Measurements from ENCODE around the gene ADSS1. TPM values are rescaled to one million over a fixed set of nuclear protein-coding genes. Genes with fewer than 3 reads are reported as not detected.
A peak's percentile ranks its signal among the peaks of the same experiment; 100 is the strongest.

The ADSS1 gene
- total RNA-seq, 3 donors from 2014 or later: 2.0 to 6.0 (median 4.2) TPM

DNA sequence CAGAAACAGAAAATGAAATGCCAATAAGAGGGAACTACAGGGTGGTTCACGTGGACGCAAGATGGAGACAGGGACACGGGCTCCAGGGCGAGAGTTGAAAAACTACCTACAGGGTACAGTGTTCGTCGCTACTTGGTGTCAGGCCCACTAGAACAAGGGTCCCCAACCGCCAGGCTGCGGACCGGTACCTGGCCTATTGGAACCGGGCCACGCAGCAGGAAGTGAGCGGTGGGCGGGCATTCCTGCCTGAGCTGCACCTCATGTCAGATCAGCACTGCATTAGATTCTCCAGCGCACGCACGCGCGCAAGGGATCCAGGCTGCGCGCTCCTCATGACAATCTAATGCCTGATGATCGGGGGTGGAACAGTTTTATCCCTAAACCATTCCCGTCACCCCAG lies 19.8 kb upstream of the ADSS1 start:
- no peak for DNase-seq
- intact Hi-C loops (cut with DNase I, micrococcal nuclease): no loop called here
- Histone ChIP-seq H3K36me3 (ENCODE audit: low read depth) (no peaks in the 10 kb centered on the region), H3K4me3 (no peak overlapping the region), H3K9me3 (no peaks in the 10 kb centered on the region), H3K4me1 (ENCODE audit: low read depth) (no peaks in the 10 kb centered on the region)
- ATAC-seq: no peak
- TF ChIP-seq, protein P1, sequence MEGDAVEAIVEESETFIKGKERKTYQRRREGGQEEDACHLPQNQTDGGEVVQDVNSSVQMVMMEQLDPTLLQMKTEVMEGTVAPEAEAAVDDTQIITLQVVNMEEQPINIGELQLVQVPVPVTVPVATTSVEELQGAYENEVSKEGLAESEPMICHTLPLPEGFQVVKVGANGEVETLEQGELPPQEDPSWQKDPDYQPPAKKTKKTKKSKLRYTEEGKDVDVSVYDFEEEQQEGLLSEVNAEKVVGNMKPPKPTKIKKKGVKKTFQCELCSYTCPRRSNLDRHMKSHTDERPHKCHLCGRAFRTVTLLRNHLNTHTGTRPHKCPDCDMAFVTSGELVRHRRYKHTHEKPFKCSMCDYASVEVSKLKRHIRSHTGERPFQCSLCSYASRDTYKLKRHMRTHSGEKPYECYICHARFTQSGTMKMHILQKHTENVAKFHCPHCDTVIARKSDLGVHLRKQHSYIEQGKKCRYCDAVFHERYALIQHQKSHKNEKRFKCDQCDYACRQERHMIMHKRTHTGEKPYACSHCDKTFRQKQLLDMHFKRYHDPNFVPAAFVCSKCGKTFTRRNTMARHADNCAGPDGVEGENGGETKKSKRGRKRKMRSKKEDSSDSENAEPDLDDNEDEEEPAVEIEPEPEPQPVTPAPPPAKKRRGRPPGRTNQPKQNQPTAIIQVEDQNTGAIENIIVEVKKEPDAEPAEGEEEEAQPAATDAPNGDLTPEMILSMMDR (IDR thresholded peaks at IDR 0.05): no peak

DNA sequence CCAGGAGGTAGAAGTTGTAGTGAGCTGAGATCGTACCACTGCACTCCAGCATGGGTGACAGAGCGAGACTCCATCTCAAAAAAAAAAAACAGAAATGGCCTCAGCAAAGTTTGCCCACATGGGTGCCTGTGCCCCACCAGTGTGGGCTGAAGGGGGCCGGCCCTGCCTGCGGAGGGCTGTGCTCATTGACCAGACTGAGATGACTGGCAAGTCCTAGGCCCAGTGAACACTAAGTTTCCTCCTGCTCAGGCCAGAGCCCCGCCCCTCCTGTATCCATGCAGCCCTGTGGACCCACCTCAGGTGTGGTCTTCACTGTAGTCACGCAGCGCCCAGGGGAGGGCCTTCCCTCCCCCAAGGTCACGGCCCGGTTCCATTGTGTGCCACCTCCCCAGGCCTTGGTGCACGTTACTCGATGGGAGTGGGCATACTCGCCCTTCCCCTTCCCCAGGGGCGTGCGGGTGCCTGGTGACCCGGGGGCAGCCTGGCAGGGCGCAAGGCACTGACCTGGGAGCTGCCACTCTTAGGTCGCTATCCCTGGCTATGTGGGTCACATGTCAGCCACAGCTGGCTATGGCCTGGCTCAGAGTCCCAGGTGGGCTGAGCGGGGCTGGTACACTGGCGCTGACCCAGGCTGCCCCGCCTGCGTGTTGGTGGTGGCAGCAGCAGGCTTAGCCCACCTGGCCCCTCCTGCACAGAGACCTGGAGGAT lies 18.5 kb upstream of the ADSS1 start:
- Histone ChIP-seq H3K4me3 (no peak overlapping the region), H3K4me1 (ENCODE audit: low read depth) (no peaks in the 10 kb centered on the region), H3K9me3 (no peaks in the 10 kb centered on the region), H3K36me3 (ENCODE audit: low read depth) (no peaks in the 10 kb centered on the region)
- TF ChIP-seq, protein P1 (IDR thresholded peaks at IDR 0.05): no peak
- DNase-seq: no peak
- no peak for ATAC-seq
- intact Hi-C loops (cut with DNase I, micrococcal nuclease): loop anchor here (5.0 kb wide), 1 partner anchor 53 kb away; no protein-coding TSS in a partner anchor

DNA sequence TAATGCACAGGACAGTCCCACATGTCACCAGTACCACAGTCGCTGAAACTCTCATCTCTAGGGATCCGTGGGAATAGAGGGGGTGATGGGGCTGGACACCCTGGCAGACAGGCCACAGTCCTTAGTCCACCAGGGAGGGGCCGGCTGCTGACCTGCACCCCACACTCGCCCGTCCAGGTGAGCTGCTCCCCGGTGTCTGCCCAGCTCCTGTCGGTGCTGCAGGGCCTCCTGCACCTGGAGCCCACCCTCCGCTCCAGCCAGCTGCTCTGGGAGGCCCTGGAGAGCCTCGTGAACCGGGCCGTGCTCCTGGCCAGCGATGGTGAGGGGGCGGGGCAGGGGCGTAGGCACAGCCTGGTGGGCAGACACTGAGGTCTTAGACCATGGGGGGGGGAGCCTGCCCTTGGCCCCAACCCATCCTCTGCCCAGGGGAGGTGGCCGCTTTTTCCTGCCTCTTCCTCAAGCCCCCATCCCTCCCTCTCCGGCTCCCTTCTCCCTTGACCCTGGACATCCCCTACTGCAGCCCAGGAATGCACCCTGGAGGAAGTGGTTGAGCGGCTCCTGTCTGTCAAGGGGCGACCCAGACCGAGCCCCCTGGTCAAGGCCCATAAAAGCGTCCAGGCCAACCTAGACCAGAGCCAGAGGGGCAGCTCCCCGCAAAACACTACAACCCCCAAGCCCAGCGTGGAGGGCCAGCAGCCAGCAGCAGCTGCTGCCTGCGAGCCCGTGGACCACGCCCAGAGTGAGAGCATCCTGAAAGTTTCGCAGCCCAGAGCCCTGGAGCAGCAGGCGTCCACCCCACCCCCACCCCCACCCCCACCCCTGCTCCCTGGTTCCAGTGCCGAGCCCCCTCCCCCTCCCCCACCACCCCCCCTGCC lies 17.1 kb upstream of the ADSS1 start:
- Histone ChIP-seq H3K9me3 (no peaks in the 10 kb centered on the region), H3K4me1 (ENCODE audit: low read depth) (no peaks in the 10 kb centered on the region), H3K36me3 (ENCODE audit: low read depth) (peaks cover 7% of the 10 kb centered on the region), H3K4me3 (no peak overlapping the region)
- DNase-seq (no peak), ATAC-seq (peak; percentile 4)
- intact Hi-C loops (cut with DNase I, micrococcal nuclease): loop anchor here (5.0 kb wide), 1 partner anchor 55 kb away; no protein-coding TSS in a partner anchor
- TF ChIP-seq, protein P1 (IDR thresholded peaks at IDR 0.05): no peak

DNA sequence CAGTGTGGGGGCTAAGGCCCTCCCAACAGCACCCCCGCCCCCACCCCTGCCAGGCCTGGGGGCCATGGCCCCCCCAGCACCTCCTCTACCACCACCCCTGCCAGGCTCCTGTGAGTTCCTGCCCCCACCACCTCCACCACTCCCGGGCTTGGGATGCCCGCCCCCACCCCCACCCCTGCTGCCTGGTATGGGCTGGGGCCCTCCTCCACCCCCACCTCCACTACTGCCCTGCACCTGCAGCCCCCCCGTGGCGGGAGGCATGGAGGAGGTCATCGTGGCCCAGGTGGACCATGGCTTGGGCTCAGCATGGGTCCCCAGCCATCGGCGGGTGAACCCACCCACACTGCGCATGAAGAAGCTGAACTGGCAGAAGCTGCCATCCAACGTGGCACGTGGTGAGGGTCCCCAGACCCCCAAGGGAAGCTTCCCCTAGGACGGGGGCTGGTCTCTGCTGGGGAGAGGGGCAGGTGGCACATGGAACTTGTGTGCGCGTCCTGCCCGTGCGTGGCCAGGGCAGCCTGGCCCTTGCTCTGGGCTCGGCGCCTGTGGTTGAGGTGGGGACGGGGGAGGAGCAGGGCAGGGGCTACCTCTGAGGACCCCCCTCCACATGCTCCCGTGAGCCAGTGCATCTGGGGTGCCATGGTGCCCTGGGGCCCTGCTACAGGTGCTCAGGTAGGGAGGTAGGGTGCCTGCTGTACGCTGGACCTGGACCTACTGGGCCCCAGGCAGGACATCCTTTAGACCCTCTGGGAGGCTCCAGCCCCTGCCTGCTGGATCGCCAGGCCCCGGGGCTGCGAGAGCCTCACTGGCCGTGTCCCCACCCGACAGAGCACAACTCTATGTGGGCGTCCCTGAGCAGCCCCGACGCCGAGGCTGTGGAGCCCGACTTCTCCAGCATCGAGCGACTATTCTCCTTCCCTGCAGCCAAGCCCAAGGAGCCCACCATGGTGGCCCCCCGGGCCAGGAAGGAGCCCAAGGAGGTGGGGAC lies 16.1 kb upstream of the ADSS1 start:
- Histone ChIP-seq H3K4me1 (ENCODE audit: low read depth) (no peaks in the 10 kb centered on the region), H3K9me3 (no peaks in the 10 kb centered on the region), H3K4me3 (no peak overlapping the region), H3K36me3 (ENCODE audit: low read depth) (peaks cover 8% of the 10 kb centered on the region)
- TF ChIP-seq, protein P1 (IDR thresholded peaks at IDR 0.05): no peak
- intact Hi-C loops (cut with DNase I, micrococcal nuclease): loop anchor here (5.0 kb wide), 1 partner anchor 56 kb away; no protein-coding TSS in a partner anchor
- ATAC-seq (peak; percentile 5), DNase-seq (no peak)

Data from mucosa of descending colon (tissue), 3 donors.